ENCODE results near the gene FAM13A.

DNA sequence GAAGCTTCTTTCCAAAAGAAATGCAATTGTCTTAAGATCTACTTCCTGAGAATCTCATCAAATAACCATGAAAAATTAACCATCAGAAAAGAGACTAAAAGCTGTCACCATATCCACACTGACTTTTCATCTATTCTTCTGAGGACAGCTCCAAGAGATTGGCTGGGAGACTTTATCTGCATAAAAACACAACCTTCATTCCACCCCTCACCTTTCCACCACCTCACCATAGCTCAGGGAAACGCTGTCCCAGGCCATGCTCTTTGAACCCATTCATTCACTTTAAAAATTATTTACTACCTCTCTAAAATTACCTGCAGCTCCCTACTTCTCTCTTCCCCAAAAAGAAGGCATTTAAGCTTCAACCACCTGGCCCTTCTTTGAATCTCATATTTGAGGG, 2.4 kb downstream of the FAM13A start:
- TF ChIP-seq, protein P1, sequence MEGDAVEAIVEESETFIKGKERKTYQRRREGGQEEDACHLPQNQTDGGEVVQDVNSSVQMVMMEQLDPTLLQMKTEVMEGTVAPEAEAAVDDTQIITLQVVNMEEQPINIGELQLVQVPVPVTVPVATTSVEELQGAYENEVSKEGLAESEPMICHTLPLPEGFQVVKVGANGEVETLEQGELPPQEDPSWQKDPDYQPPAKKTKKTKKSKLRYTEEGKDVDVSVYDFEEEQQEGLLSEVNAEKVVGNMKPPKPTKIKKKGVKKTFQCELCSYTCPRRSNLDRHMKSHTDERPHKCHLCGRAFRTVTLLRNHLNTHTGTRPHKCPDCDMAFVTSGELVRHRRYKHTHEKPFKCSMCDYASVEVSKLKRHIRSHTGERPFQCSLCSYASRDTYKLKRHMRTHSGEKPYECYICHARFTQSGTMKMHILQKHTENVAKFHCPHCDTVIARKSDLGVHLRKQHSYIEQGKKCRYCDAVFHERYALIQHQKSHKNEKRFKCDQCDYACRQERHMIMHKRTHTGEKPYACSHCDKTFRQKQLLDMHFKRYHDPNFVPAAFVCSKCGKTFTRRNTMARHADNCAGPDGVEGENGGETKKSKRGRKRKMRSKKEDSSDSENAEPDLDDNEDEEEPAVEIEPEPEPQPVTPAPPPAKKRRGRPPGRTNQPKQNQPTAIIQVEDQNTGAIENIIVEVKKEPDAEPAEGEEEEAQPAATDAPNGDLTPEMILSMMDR (IDR thresholded peaks at IDR 0.05; ENCODE audit: poor library complexity) = no peak
- TF ChIP-seq EZH2phosphoT487 (IDR thresholded peaks at IDR 0.05; ENCODE audit: low read depth, severe bottlenecking, unreplicated experiment) (no peak), EZH2 (IDR thresholded peaks at IDR 0.05; ENCODE audit: borderline replicate concordance) (no peak)

Measured in hepatocyte (in vitro differentiated cells).